Activated T-helper 1 cell treated with anti-CD3 and anti-CD28 coated beads, Interleukin-2, amount 50 U/mL, for 16 hours (primary cell): Measurements from ENCODE around the gene RELA.

Source experiments
- DNase-seq, 2 donors: peaks; one replicate each; pipeline ENCODE4 v3.0.0-alpha.2; 2020; ENCODE audit warnings: low read depth in 1 of 2, low spot score in 1 of 2

RELA gene

DNA sequence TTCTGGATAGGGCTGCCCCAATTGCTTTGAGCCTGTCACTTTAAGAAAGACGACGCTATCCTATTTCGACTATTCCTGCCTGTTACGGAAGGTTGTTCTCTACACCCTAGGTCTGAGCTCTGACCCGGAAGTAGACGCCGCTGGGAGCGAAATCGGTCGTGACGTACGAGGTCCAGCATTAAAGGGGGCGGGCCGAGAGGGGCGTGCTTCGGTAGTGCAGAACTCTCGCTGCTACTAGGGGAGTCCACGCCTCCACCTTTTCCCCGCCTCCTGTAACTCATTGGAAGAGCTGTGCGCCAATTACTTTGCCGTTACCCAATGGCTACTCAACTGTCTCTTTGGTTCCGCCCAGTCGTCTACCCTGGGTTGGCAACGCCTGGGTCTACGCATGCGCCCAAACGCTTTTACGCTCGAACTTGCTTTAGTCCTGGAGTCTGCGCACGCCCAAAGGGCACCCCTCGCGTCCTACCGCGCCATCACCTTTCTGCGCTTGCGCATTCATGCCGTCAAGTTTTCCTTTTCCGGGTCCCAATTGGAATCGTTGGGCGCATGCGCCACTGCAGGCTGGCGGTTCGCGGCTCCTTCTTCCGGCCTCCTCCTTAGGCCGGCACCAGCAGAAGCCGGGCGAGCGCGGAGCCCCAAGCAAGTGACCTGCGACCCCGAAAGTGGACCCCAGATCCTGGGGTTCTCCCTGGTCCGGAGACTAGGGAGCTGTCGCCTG is 47.3 kb downstream of the RELA start, which contains the start of gene PCNX3:
Gene PCNX3 (plus strand): TSS at position 548 of the 721 bp plus-strand sequence. CDS start 536 bp downstream, outside the sequence.
- peak; percentile 99 to 100 for DNase-seq

DNA sequence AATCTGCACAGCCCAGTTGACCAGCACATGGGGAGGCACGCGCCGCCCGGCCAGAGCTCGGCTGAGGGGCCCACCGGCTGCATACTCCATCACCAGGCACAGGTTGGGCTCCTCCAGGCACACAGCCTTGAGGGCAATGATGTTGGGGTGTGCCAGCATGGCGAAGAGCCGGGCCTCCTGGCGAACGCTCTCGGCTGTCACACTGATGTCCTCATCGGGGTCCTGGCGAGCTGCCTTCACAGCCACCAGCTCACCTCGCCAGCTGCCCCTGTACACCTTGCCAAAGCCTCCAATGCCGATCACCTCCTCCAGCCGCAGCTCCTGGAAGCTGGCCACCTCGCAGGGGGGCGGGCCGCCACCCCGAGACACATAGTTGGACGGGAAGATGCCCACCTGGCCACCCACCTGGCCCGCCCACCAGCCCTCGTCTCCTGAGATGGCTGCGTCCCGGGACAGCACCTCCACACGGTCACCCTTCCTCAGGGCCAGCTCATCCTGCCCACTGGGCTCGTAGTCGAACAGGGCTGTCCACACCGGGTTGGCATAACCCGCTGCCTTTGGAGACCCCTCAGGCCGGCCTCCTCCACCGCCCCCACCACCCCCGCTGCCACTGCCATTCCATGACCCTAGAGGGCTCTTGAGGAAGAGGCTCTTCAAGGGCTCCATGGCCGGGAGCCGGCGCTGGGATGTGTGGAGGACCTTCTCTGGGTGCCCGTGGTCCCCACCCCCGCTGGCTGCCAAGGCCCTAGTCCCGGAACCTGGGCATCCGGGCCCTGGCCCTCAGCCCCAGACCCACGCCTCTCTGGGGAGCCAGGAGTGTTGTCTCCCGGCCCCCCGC is 49.4 kb downstream of the RELA start:
- no peak for DNase-seq

DNA sequence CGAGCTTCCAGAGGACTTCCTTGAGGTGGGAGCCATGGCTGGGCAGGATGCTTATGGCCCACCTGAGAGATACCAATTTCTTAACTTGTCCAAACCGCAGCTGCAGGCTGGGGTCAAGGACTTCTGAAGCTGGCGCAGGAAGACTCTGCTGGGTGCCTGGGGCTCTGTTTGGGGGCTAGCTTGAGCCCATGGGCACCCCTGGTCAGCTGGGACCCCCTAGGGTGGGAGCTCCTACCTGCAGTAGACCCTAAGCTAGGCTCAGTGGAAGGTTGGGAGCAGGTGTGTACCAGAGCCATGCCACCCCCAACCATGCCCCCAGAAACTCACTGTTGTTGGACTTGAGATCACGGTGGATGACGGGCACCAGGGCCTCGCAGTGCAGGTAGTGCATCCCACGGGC is 50.0 kb downstream of the RELA start:
- DNase-seq: no peak

DNA sequence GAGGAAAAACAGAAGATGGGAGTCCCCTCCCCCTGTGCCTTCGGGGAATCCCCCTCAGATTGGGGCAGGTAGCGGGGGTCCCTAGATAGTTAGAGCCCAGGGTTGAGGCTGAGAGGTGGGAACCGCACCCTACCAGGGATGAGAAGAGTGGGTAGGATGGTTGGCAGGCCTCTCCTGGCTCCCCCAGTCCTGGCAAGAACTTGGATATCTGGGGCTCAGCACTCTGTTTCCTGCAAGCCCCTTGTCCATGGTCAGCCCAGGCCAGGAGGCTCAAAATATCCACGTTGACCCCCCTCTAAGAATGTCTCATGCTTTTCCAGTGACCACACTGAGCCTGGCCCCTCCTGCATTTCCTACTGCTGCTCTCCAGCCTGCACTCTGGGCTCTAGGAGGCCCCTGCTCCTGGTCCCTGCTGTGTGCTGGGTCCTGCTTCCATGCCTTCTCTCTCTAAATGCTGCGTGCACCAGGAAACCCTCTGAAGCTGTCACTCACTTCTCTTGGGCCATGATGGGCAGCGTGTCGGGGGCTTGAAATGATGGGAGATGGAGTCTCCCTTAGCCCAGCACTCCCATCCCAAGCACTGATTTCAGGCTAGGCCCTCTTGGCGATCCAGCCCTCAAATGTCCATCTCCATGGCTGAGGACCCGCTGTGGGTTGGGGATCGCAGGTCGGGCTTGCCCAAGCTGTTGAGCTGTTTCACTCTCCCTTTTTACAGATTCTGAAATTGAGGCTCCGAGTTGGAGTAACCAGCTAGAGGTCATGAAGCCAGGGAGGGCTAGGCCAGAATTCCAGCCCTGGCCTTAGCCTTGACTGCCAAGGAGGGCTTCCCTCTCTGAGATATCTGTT is 50.7 kb downstream of the RELA start:
- no peak for DNase-seq

DNA sequence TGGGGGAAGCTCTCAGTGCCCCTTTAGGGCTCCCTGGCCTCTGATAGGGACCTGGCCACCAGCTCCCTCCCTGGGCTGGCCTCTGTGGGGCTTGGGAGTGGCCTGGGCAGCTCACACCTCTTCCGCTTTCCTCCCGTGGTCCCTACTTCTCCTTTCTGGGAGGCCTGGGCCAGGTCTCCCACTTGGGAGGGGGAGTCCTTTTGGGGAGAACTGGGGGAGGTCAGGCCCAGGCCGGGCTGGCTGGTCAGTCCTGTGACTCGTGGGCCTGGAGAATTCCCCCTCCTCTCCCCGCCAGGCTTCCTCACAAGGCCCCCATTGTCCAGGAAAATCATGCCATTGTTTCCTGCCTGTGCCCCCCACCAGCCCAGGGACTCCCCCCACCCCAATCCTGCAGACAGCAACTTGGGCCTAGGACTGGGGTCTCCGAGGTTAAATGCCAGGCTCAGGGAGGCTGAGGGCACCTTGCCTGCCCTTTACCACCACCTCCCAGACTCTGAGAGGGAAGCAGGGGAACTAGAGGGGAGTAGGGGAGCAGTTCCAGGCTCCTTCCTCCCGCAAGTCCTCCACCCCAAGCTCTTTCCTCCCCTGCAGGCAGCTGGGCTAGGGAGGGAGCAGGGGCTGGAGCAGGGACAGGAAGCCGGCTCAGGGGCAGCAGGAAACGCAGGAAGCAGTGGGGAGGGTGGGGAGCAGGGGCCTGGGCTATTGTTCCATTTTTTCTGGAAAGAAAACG is 51.5 kb downstream of the RELA start:
- DNase-seq: no peak

DNA sequence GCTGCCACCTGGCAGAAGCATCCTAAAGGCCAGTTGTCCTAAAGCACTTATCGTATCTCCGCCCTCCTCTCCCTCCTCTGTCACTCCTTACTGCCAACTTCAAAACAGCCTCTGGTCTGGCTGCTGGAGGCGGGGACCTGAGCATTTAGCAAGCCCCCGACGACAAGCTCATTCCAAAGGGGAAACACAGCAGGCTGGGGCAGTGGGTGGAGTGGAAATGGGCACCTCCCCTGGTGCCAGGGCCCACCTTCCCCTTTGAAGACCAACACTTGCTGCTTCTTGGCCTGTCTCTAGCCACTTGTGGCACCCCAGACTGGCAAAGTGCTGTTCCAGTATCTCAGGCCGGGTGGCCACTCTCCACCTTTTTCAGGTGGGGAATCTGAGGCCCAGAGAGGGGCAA is 52.3 kb downstream of the RELA start:
- DNase-seq: no peak

DNA sequence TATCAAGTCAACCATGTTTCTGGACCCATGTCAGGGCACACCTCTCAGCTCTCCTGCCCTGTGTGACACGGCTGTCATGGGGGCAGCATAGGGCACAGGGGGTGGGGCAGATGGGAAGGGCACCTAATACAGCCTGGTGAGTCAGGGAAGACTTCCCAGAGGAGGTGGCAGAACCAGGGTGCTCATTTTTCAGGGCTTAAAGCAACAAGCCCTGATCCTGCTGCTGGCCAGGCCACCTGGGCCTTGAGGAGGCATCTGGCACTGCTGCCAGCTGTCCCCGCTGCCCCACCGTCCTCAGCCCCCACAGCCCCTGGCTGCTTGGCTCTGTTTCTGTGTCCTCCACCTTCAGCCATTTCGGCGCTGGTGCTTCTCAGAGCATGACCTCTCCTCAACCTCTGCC is 53.1 kb downstream of the RELA start:
- no peak for DNase-seq

DNA sequence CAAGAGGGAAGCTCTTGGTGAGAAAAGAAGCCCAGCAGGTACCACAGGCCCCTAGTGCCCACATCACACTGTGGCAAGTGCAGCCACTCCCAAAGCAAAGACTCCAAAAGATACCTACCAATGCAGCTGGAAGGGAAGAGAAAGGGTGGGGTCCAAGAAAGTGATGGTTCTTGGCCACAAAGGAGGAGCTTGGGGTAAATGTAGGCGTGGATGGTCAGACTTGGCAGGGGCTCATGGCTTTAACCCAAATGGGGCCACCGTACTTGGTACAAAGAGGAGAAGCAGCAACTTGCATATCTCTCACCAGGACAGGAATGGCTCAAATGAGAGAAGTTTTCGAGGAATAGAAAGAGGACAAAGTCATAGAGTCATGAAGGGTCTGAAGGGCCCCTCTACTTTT is 53.5 kb downstream of the RELA start:
- DNase-seq: no peak

DNA sequence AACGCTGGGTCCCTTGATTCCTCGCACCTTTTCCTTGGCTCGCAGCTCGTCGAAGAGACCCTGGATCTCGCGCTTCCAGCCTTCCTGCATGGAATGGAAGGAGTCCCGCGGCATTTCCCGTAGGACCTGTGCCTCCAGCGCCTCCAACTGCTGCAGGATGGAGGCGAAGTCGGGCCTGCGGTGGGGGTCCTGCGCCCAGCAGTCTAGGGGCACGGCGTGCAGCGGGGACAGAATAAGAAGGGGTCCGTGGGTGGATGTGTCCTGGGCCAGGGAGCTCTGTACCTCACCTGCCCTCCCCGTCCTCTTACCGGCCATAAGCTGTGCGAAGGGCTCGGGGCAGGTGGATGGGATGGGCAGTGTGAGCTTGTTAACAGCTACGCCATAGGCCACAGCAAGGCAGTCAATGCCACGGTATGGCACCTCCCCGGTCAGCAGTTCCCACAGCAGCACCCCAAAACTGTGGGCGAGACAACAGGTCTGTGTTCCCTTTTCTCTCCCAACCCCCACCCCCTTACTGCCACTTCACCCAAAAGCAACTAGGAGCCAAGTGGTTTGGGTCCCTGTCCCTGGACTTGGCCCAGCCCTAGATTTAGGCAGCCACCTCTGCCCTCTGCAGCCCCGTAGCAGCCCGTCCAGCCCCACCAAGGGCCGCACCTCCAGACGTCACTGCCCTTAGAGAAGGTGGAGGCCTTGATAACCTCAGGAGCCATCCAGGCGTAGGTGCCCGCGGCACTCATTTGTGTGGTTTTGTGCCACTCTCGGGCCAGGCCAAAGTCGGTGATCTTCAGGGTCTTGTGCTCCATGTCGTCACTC is 54.9 kb downstream of the RELA start:
- no peak for DNase-seq

DNA sequence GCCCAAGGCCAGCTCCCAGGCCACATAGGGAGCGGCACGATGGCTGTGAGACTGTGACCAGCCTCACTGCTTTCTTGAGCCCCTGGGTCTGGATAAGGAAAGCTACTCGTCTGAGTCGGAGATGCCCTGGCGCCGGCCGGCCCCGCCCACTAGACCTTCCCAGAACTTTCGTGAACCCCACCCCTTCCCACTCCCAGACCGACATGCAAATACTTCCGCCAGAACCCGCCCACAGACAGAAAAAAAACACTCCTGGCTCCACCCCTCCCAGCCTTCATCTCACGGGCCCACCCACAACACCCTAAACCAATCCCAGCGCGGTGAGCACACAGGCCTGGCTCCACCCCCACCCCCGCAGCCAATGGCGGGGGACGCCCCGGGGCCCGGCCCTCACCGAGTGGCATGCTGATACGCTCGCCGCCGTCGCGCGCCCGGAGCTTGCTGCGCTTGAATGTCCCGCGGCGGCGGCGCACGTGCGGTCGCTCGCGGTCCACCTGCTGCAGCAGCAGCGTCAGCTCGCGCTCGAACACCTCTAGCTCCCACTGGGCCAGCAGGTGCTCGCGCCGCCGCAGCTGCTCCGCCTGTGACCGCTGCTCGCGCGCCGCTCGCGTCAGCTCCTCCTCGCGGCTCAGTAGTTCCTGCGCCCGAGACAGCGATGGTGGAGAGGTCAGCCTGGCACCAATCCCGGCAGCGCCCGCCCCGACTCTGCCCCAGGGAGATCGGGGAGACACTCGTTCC is 55.7 kb downstream of the RELA start:
- no peak for DNase-seq

DNA sequence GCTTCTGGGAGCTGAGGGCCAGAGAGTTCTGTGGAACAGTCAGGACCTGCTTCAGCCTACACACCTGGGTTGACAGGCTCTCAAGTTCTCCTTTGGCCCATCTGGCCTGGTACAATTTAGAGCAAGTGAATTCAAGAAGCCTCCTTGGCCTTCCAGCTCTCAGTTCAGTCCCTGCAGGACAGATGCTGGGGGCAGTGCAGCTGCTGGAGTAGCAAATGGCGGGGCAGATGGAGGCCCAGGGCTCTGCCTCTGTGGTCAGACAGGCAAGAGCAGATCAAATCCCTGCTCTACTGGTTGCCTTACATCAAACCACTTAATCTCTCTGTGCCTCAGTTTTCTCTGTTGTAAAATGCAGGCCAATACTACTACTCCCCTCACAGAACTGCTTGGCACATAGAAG is 58.5 kb downstream of the RELA start:
- DNase-seq: no peak
